ENCODE results near the gene GLCCI1. TPM values are rescaled to one million over a fixed set of nuclear protein-coding genes. Genes with fewer than 3 reads are reported as not detected.
"Not testable (repeated sequence)": the region's sequence is repeated elsewhere in the genome, so short reads cannot be mapped to it uniquely, and the experiment has no call there.

Gene GLCCI1
- total RNA-seq, 1 experiment from 2014 or later: 4.1 TPM

DNA sequence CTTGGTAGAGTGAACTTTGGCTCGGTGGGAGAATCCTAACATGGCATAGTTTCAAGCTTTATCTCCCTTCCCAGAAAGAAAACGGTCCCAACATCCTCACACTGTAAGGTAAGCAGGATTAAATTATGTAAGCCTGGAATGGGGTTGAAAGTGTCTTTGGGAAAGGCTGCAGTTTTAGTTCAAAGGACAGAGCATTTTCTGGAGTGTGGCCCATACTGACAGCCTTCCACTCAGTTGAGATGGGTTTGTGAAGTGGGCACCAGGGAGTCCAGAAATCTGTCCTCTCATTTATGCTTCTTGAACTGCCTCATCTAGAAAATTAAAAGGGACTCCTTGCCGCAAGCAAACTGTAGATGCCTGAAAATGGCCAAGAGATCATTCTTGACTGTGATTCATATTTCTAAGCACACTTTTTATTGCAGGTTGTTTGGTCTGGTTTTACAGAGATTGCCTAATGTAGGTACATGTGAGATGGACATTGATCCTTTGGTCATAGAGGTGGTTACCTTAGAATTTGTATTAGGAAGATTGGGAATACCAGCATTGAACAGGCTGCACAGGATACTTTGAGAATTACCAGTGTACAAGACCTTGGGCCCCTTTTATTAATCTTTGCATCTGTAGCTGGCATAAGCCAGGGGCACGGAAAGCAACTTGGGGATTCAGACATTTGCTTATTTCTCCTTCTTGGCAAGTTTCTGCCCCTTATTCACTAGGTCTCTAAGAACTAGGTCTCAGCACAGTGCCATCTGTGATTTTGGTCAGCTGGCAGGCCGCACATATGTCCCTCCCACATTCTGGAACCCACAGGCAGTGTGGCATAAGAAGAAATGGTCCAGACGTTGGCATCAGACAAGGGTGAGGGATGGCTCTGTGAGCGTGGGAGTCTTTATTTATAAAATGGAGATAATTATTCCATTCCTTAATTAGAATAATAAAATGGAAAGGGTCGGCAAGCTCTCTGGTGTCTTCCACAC lies 125.9 kb downstream of the GLCCI1 start:
- DNase-seq (ENCODE audit: low read depth): no peak

DNA sequence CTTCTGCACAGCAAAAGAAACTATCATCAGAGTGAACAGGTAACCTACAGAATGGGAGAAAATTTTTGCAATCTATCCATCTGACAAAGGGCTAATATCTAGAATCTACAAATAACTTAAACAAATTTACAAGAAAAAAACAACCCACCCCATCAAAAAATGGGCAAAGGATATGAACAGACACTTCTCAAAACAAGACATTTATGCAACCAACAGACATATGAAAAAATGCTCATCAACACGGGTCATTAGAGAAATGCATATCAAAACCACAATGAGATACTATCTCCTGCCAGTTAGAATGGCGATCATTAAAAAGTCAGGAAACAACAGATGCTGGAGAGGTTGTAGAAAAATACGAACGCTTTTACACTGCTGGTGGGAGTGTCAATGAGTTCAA lies 132.7 kb downstream of the GLCCI1 start:
- not testable (repeated sequence) for DNase-seq (ENCODE audit: low read depth)

DNA sequence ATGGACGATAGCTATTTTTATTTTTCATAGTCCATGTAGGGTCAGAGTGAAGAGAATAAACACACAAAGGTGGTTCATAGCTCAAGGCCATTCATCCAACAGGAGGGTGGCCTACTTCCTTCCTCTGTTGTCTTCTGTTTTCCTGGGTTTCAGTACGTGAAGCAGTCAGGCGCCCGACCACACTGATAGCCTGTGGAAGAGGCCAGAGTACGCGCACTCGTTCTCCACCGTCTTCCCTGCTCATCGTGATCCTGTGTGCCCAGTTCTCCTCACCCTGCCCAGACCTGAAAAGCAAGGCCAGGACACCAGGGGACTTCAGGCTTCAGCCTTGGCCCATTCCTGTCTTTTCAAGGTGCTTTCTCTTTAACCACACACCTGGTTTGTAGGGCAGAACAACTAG lies 134.7 kb downstream of the GLCCI1 start:
- DNase-seq (ENCODE audit: low read depth): no peak

DNA sequence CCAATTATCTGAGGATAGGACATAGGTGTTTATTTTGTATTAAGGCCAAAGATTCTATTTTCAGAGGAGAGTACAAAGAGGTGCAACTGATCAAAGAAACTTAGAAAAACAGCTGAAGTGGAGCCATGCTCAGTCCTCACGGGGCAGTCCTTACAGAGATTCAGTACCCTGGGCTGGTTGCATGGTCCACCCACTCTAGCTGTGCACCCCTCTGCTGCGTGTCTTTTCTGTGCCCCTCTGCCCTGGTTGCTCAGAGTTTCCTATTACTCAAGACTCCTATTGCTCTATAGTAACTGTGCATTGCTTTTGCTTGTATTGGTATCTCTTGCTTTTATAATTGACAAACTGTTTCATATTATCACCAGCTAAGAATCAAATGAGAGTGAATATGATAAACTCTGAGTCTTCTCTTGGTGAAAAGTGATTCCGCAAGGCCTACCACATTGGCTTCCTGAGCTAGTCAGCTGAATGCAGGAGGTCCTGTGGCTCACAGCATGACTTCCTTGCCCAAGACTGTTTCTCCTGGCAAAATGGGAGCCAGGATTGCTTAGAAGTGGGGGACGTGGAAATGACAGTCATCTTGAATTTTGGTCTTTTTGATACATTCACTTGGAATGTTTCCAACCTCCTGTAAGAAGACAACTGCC lies 137.0 kb downstream of the GLCCI1 start:
- no peak for DNase-seq (ENCODE audit: low read depth)

DNA sequence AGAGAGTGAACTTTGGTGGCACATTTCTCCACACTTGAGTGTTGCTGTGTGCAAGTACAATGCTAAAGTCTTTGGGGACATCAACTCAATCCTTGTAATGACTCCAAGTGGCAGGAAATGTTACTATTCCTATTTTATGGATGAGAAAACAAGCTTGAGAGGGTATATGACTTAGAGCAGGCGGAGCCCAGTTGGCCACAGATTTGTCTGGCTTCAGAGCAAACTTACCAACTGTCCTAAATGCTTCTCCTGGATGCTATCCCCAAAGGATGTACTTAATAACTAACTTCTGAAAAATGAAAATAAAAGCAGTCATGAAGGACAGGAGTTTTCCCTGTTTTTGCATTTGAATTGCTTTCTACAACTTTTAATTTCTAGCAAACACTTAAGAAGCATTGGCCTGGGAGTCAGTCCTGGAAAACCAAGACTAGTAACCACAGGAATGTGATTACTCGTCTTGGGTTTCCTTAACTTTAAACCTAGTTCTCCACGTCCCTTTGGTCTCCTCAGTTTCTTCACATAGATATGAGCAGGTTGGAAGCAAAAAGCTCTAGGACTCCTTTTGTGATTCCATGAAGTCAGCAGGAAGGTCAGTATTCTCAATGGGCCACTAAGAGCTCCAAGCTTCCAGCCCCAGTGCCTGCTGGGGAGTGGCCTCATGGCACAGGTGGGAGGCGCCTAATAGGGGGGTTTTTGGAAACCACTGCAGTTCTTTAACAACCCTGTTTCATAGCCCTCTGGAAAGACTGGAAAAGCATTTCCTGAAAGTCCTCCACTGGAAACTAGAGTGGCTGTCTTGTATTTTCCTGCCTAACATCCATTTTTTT lies 140.8 kb downstream of the GLCCI1 start:
- DNase-seq (ENCODE audit: low read depth): peak; percentile 76

DNA sequence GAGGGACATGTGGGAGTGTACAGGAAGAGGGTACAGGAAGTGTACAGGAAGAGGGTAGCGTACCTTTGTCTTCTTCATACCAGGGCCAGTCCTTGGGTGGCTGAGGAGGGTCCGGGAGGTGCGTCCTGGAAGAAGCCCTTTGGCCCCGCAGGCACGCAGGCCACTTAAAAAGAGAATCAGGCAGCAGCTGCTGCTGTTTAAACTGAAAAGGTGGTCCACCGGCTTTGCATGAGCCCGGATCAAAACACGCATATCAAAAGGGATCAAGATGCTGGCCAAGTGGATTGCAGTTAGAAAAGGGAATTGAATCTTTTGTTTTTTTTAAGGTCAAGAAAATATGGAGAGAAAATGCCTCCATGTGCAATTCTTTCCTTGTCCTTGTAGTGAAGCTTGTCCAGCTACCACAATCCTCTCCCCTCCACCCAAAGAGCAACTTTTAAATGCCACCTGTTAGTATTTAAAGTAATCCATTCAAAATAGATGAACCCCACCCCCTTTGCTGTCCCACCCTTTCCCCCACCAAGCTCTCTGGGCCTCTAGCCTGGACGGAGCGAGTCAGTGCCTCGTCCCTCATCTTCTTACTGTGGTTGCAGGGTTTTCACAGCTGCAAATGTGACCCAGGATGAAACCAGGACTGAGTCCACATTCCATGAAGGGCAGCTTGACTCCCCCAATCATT lies 142.8 kb downstream of the GLCCI1 start:
- DNase-seq (ENCODE audit: low read depth): no peak

DNA sequence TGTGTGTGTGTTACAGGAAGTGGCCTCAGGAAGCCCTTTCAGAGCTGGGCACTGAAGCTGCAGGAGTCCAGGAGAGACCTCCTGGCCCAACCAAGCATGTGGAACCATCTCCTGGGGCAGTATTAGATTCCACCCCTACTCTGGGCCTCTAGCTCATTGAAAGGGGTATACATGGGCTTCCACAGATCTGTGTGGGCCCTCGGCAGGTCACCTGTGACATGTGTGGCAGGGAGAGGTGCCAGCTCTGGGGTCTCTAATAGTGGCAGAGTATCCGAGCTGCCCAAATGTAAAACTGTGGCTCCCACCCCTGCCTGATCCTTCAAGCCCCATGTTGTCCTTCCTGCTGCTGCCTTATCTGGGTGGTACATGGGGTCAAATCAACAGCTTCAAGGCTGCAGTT lies 144.1 kb downstream of the GLCCI1 start:
- DNase-seq (ENCODE audit: low read depth): no peak

DNA sequence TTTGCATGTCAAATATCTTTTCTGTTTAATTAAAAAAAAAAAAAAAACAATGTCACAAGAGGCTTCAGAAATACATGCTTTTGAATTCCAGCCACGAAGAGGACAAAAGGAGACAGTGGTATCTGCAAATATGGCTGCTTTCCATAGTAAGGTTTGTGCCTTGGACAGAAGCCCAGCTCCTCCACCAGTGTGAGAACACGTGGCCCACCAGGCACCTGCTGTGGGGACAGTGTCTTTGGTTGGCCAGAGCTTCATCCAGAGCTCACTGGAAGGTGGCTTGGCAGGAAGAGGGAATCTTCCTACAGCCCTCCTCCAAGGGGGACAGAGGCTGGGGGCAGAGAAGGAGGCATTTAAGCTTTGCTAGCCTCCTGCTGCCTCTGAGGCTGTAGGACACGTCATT lies 144.6 kb downstream of the GLCCI1 start:
- DNase-seq (ENCODE audit: low read depth): no peak

DNA sequence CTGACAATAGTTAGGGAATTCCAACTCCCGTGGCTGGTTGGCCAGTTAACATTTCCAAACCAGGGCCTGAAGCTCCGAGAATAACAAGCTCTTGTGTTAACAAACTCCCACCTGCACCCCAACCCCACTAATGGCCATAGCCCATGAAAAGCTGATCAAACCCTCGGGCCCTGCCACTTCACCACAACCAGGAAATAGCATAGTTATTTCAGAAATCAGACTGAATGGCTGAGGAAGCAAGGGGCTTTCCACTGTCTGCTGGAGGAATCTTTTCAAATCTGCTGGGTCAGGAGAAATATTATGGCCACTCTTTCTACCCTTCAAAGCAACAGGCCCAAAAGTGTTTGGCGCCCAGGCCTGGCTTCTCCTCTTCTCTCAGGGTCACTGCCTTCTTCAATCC lies 145.6 kb downstream of the GLCCI1 start:
- DNase-seq (ENCODE audit: low read depth): no peak

DNA sequence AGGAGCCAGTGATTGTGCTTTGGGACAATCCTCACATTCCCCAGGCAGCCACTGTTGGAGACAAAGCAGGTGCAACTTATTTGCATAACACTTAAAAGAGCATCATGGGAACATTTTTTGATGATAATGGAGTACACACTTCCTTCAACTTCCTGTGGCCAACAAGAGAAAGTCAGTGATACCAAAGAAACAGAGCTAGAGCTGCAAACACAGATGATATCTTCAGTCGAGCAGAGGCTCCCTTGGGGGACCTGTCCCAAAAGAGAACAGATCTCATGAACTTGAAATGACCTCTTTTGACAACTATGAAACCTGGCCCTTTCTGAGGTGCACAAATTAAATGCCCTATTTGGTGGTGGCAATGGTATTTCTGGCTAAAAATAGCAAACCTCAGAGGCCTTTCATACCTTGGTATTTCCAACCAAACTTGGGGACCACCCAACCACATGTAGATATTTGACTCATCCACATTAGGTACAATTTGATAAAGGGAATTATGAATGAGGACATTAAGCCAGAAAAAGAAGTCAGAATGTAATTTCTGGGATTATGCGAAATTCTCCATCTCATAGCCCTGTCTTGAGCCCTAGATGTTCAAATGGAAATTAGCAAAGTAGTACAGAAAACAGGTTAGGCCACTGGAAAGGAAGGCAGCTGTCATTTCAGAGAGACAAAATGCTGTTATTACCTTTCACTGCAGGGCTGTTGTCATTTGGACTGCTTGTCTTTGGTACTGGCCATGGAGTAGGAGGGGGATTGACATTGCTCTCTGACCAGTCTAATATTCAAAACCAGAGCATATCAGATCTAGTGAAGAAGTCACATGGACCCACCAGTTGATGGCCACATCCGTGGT lies 147.2 kb downstream of the GLCCI1 start:
- no peak for DNase-seq (ENCODE audit: low read depth)

DNA sequence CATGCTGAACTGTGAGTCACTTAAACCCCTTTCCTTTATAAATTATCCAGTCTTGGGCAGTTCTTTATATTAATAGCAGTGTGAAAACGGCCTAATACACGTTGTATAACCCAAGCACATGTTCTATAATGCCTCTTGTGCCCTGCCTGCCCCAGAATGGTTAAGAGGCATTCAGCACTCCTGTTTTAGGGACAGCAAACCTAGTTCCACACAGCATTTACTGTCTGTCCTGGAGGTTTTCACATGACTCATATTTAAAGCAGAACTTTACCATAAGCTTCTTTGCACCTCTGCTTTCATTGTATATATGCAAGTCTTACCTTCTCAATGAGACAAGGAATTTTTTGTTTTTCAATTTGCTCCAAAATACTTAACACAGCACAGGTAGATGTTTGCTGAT lies 148.6 kb downstream of the GLCCI1 start:
- DNase-seq (ENCODE audit: low read depth): no peak

DNA sequence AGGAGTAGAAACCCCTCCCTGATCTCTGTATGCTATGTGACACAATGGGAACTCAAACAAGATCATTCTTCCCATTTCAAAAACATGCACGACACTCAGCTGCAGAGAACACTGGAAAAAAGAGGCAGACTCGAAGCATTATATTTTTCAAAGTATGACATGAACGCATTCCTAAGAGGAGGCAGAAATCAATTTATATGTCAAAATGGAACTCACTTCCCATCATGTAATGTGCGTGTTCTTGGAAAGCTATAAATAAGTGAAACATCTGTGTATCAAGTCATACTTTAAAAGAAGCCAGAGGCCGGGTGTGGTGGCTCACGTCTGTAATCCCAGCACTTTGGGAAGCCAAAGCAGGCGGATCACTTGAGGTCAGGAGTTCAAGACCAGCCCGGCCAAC lies 150.7 kb downstream of the GLCCI1 start:
- no peak for DNase-seq (ENCODE audit: low read depth)

DNA sequence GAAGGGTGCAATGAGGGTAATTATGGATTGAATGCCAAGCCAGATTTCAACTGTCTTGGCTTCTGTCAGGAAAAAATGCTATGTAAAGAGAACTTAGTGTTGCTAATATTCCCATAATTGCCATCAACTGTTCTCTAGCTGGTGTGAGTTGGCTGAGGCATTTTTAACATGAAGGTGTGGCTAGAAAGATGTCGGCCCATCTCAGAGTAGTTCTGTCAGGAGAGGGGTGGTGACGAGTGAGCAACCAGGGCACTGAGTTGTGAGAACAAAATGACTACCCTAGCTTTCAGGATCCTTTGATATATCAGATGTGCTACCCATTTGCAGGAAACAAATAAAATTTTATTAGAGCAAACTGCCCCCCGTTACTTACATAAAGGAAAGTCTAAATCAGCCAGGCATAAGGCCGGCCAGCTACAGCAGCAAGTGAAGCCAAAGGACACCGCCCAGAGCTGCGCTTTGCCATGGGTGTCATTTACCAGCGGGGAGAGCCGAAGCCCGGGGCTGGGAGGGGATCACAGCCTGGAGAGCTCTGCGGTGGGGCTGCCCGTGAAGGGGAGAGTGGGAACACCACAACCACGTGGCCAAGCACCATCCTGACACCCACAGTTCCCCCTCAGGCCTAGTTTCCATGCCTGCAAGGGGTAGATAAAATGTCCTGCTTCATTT lies 151.9 kb downstream of the GLCCI1 start:
- no peak for DNase-seq (ENCODE audit: low read depth)

DNA sequence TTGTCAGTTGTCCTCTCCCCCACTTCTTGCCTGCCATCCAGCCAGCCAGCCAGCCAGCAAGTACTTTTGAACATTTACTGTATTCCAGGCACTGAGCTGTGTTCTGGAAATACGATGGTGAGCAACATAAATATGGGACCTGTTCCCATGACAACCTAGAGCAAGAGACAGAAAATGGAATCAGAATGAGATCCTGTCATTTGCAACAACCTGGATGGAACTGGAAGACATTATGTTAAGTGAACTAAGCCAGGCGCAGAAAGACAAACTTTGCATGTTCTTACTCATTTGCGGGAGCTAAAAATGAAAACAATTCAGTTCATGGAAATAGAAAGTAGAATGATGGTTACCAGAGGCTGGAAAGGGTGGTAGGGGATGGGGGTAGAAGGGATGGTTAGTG lies 152.6 kb downstream of the GLCCI1 start:
- no peak for DNase-seq (ENCODE audit: low read depth)

DNA sequence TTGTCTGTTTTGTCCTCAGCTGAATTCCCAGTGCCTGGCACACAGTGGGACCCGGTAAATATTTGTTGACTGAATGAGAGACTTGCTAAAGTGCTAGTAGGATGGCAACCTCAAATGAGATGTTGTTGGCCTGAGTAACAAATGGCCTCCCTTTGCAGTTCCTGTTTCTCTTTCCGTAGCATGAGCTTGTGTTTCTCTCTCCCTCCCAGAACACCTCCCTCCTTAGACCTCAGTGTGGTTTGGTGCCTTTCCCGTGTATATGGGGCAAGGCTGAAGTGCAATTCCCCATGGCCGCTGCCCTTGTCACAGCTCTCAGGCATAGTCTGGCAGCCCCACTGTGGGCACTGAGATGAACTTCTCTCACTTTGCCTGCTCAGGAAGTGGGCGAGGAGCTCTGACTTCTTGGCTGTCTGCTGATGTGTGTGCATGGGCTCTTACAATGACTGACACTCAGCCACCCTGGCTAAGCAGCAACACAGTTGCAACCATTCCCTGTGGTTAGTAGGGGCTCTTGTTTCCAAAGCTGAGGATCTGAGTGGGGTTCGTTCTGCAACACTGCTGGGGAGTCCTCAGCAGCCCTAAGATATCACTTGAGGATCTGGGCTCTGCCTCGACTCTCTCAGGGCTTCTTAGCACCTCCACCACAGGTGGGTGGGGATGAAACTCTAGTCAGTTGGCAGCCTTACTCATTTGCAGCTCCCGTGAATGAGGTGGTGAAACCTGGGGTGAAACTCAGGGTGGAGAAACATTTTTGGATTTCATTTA lies 157.3 kb downstream of the GLCCI1 start:
- peak; percentile 8 for DNase-seq (ENCODE audit: low read depth)

DNA sequence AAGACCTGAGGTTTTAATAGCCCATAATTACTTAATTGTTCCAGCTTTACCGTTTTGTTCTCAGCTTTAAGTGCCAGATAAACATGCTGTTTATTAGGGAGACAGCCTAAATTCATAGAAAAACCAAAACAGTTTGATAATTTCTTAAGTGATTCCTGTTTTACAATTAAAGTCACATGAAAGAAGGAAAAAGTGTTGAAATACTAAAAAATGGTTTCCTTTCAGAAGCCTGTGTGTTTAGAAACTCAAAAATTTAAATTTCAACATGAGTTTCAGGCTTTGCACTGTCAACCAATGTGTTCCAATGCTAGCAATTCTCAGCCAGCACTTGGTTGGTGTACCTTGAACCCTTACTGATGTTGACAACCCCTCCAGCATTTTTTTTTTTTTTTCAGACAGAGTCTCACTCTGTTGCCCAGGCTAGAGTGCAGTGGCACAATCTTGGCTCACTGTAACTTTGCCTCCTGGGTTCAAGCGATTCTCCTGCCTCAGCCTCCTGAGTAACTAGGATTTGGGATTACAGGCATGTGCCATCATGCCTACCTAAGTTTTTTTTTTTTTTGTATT lies 158.1 kb downstream of the GLCCI1 start:
- no peak for DNase-seq (ENCODE audit: low read depth)

DNA sequence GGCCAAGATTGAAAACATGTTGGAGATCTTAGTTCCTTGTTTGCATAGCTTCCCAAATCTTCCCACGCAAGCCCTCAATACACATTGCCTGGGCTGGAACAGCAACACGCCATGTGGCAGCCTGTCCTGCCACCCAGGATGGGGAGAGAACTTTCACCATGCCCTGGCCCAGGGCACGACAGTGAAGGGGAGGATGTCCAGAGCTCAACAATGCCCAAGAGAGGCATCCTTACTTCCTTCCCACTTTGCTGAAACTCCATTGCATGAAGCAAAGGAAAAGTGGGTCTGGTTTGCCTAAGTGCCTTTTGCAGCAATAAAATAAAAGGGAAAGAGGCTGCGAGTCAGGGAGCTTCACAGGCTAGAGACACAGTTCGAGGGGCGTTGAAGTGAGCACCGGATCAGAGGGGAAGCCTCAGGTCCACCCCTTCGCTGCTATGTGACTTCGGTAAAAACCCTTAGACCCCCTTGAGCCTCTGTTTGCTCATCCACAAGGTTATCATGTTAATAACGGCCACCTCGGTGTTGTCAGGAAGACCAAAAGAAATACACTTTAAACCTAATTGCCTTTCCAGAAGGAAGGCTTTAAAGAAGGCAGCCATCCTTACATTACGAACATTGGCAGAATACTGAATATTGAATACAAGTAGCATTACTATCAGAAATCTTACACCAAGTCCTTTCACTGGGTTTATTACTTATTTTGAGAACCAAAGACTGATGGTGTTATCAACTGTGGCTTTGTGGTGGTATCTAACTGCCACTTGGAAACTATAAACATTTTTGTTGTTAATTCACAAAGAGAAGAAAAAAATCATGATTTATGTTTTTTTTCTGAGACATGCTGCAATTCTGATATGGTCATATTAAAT lies 160.1 kb downstream of the GLCCI1 start:
- DNase-seq (ENCODE audit: low read depth): no peak

DNA sequence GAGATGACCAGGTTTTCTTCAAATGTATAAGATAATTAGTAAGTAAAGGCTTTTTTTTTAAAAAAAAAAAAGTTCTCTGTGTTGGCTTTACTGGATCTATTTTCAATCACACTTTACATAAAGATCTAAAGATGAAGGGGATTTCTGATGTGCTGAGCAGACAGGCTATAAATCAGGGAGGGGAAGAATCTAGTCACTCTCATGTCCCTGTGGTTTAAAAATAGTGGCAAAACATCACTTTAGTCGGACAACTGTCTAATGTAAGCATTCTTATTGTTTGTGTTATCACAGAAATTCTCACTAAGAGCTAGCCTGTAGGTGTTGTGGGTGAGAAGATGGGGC lies 160.7 kb downstream of the GLCCI1 start:
- no peak for DNase-seq (ENCODE audit: low read depth)
